M059J (cell line): Measurements from ENCODE around the gene TRIM66. TPM values are rescaled to one million over a fixed set of nuclear protein-coding genes. Genes with fewer than 3 reads are reported as not detected.

Source experiments
- DNase-seq: peaks from one replicate; pipeline ENCODE4 v3.0.0-alpha.2; 2012; ENCODE audit warnings: low read depth
- total RNA-seq: library from RNA; depleted of rRNA; stranded (reverse); fragments of >200 nt; shearing (Covaris generic); gene quantifications from 2 replicates; pipeline ENCODE4 v1.2.3, GENCODE V29; 2014

Gene TRIM66
- total RNA-seq, 1 experiment from 2014 or later: 2.2 TPM

GRCh38 chr11:8658321-8659057 is 24.0 kb downstream of the TRIM66 start:
- DNase-seq: no peak

GRCh38 chr11:8656291-8656690 is 26.2 kb downstream of the TRIM66 start:
- no peak for DNase-seq

GRCh38 chr11:8654503-8654902 is 28.0 kb downstream of the TRIM66 start:
- no peak for DNase-seq

- peak; percentile 96 for DNase-seq
Observed at GRCh38 chr11:8652140-8652539, 30.3 kb downstream of the TRIM66 start.

- DNase-seq: no peak
Observed at GRCh38 chr11:8650401-8650990, 32.0 kb downstream of the TRIM66 start.

GRCh38 chr11:8649361-8649760 is 33.1 kb downstream of the TRIM66 start:
- DNase-seq: peak; percentile 72

GRCh38 chr11:8646873-8647272 is 35.6 kb downstream of the TRIM66 start:
- DNase-seq: no peak

- DNase-seq: no peak
Observed at GRCh38 chr11:8642196-8642841, 40.1 kb downstream of the TRIM66 start.

- DNase-seq: no peak
Observed at GRCh38 chr11:8641332-8641731, 41.1 kb downstream of the TRIM66 start.

GRCh38 chr11:8640267-8640906 is 42.1 kb downstream of the TRIM66 start:
- no peak for DNase-seq

GRCh38 chr11:8639655-8640054 is 42.8 kb downstream of the TRIM66 start:
- DNase-seq: no peak

GRCh38 chr11:8638300-8638699 is 44.2 kb downstream of the TRIM66 start:
- DNase-seq: peak; percentile 10

GRCh38 chr11:8636127-8636526 is 46.3 kb downstream of the TRIM66 start:
- no peak for DNase-seq

- no peak for DNase-seq
Observed at GRCh38 chr11:8634498-8634897, 48.0 kb downstream of the TRIM66 start.

GRCh38 chr11:8631395-8632118 is 50.9 kb downstream of the TRIM66 start:
- peak; percentile 44 for DNase-seq

- DNase-seq: no peak
Observed at GRCh38 chr11:8624698-8625097, 57.8 kb downstream of the TRIM66 start.

GRCh38 chr11:8621147-8621546 is 61.3 kb downstream of the TRIM66 start:
- DNase-seq: no peak

- no peak for DNase-seq
Observed at GRCh38 chr11:8617063-8617462, 65.4 kb downstream of the TRIM66 start.

- DNase-seq: no peak
Observed at GRCh38 chr11:8615291-8616032, 67.0 kb downstream of the TRIM66 start.

GRCh38 chr11:8614497-8614896 is 68.0 kb downstream of the TRIM66 start:
- no peak for DNase-seq

GRCh38 chr11:8613036-8613435 is 69.4 kb downstream of the TRIM66 start:
- no peak for DNase-seq
